ENCODE data around the gene TMEM202. TPM values are rescaled to one million over a fixed set of nuclear protein-coding genes. Genes with fewer than 3 reads are reported as not detected.
"Not testable (repeated sequence)": the region's sequence is repeated elsewhere in the genome, so short reads cannot be mapped to it uniquely, and the experiment has no call there.

Gene TMEM202, protein sequence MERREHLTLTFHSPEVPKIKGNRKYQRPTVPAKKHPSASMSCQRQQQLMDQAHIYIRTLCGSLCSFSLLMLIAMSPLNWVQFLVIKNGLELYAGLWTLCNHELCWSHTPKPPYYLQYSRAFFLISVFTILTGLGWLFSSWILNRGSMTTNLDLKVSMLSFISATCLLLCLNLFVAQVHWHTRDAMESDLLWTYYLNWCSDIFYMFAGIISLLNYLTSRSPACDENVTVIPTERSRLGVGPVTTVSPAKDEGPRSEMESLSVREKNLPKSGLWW
- not detected in 2 replicates for total RNA-seq (2014; rRNA removed; shearing (Covaris generic); ENCODE audit: low replicate concordance)

DNA sequence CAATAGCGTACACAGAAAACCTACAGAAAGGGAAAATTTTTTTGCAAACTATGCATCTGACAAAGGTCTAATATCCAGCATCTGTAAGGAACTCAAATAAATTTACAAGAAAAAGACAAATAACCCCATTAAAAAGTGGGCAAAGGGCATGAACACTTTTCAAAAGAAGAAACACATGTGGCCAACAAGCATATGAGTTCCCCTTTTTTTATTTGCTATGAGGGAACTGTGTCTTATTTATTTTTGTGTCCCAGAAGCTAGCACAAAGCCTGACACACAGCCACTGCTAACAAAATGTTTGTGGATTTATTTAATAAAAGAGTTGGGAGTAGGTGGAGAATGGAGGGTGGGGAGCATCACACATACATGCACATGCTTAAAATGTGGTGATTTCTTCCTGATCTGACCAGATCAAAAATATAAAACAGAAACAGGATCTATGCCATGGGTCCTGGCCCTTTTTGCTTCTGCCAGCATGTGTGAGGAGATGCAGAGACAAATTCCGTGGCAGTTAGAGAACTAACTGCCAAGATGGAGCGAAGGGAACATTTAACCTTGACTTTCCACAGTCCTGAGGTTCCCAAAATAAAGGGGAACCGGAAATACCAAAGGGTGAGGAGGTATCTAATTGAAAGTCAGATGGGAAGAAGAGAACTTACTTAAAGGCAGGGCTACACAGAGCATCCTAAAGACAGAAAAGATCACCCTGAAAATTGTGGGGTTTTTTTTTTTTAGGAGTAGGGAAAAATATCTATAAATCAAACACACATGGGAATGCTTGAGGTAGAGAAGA lies at the start of gene TMEM202:
Gene TMEM202 (plus strand): TSS at position 510 of the 793 bp plus-strand sequence. CDS start 22 bp downstream, at position 532.
- DNase-seq (ENCODE audit: low read depth): no peak
- in situ Hi-C loops (cut with HindIII; ENCODE audit: low pct_unique_long_range_greater_than_20kb, low sequenced_read_pairs): no loop called here

DNA sequence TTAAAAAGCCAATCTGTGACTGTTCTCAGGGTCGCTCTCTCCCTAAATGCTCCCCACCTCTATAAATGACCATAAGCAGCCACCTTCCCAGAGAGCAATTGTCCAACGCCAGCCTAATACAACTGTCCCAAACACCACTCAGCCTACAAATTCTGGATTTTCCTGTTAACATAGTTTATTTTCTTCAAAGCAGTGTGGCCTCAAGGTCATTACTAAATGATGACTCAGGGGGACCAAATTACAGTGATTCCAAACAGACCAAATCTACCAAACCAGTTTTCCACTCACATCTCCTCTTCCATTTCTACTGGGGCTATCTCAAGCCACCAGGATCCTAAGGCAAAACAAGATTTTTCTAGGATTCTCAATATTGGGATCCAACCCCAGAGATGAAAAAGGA lies 44.8 kb upstream of the TMEM202 start:
- in situ Hi-C loops (cut with HindIII; ENCODE audit: low pct_unique_long_range_greater_than_20kb, low sequenced_read_pairs): no loop called here
- DNase-seq (ENCODE audit: low read depth): no peak

DNA sequence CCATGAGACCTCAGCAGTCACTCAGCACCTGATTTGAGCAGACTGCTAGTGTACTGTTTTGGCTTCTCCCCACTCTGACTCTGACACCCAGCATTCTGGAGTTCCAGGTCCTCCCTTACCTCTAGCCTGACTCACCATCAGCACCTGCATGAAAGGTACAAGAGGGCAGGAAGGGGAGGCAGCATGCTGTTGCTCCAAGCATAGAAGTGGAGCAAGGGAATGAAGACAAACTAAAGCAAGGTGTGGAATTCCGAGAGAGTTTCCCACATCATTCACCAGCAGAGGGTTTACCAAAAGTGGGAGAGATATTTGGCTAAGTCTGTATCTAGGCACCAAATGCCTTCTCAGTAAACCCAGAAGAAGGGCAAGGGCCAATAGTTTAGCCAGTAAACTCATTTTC lies 43.6 kb upstream of the TMEM202 start:
- in situ Hi-C loops (cut with HindIII; ENCODE audit: low pct_unique_long_range_greater_than_20kb, low sequenced_read_pairs): no loop called here
- no peak for DNase-seq (ENCODE audit: low read depth)

DNA sequence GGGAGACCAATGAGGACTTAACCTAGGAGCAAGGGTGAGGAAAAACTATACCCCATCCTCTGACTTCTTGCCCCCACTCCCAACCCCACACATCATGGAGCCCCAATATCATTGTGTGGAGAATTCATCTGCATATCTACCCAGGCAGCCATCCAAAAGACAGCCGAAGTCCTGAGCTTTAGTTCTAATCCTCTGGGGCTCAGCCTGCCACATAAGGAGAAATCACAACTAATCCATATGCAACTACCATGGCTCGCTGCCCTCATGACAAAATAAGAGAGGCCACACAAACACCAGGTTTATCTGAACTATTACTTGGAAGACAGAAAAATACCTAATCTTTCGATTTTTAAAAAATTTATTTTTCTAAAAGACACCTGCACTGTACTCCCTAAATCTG lies 40.0 kb upstream of the TMEM202 start:
- DNase-seq (ENCODE audit: low read depth): no peak
- in situ Hi-C loops (cut with HindIII; ENCODE audit: low pct_unique_long_range_greater_than_20kb, low sequenced_read_pairs): no loop called here

DNA sequence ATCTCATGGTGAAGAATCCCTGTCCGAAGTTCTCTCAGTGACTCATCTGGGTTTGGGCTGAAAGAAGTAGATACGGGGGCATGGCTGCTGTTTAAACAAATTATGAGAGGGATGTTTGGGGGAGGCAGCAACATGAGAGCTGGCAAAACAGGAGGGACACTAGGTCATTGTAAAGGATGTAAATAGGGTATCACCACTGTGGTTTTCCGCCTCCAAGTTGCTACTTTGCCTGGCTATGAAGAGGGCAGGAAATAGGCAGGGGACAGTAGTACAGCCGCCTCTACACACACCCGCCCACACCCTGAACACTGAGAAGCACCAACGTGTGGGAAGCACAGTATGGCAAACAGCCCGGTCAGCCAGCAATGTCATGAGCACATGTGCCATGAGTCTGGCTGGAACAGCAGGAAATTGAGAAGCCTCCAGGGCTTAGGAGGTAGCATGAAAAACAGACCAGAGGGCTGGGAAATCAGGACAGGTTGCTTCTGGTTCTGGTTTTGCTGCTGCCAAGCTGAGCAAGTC lies 39.4 kb upstream of the TMEM202 start:
- in situ Hi-C loops (cut with HindIII; ENCODE audit: low pct_unique_long_range_greater_than_20kb, low sequenced_read_pairs): no loop called here
- DNase-seq (ENCODE audit: low read depth): no peak

DNA sequence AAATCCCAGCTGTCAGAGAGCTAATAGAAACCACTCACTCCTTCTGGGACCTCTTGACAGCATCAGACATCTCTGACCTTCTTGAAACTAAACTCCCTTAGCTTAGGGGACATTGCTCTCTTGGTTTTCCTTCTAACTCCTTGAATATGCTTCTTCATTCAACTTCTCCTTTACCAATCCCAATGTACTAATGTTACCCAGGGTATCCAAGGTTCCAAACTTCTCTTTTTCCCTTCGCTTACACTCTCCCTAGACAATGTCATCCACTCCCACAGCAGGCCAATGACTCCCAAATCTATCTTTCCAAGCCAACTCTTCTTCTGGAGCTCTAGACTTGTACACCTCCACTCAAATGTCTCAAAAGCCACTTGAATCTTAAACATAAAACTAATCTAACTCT lies 36.9 kb upstream of the TMEM202 start:
- DNase-seq (ENCODE audit: low read depth): no peak
- in situ Hi-C loops (cut with HindIII; ENCODE audit: low pct_unique_long_range_greater_than_20kb, low sequenced_read_pairs): no loop called here

DNA sequence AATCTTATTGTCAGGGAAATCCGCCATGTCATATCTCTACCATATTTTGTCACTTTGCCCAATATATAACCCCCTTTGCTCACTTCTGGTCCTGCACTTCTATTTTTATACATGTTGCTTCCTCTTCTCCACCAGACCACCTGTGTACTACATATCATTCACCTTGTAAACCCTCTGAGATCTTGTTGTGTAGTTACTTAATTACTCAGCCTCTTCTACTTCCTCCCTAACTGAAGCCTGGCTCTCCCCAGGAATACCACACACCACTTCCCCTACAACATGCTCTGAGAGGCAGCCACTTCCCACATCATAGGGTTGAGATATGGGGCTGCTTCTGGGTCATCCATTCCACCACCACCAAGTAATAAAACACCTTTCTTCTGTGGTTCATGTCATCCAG lies 32.3 kb upstream of the TMEM202 start:
- no peak for DNase-seq (ENCODE audit: low read depth)
- in situ Hi-C loops (cut with HindIII; ENCODE audit: low pct_unique_long_range_greater_than_20kb, low sequenced_read_pairs): no loop called here

DNA sequence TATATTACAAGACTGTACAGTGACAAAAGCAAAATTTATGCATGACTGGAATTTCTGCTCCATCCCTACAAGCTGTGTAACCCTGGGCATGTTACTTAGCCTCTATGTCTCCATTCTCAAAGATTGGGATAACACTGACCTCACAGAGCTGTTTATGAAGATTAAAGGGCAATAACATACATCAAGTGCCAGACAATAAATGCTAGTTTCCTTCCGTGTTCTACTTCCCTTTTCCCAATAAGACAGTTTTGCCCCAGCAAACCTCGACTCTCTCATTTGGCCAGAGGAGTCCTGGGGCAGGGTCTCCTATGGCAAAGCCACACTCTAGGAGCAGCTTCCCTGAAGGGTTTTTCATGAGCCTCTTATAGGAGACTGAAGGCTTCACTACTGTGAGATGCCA lies 29.8 kb upstream of the TMEM202 start:
- DNase-seq (ENCODE audit: low read depth): no peak
- in situ Hi-C loops (cut with HindIII; ENCODE audit: low pct_unique_long_range_greater_than_20kb, low sequenced_read_pairs): no loop called here

DNA sequence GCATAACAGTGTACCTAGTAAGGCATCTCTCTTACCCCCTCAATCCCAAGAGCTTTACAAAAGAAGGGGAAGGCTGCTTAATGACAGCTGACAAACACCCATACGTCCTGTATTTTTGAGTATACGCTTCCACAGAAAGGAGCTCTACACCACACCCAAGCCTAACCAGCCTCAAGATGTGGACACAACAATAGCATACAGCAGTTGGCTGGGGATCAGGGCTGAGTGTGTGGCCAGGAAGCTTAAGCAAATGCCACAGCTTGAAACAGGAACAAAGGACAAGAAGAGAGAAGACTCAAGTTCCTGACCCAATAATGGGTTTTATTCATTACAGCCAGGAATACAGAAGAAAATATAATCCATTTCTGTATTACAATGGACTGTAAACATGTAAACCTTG lies 29.2 kb upstream of the TMEM202 start:
- no peak for DNase-seq (ENCODE audit: low read depth)
- in situ Hi-C loops (cut with HindIII; ENCODE audit: low pct_unique_long_range_greater_than_20kb, low sequenced_read_pairs): no loop called here

DNA sequence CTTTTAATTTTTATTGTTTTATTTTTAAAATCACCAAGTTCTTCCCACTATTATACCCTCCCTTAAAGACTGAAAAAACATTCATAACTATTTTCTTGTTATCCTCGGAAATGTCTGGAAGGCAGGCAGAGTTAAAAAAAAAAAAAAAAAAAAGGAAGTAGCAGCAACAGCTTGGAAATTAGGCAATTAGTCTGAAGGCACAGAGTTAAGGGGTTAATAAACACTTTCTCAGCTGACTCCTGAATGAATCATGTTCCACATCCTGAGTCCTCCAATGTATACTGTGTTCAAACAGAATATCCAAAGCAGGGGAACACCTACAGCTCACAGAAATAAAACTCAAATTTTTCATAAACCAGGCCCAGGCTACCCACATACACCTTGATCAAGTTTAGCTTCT lies 28.1 kb upstream of the TMEM202 start:
- in situ Hi-C loops (cut with HindIII; ENCODE audit: low pct_unique_long_range_greater_than_20kb, low sequenced_read_pairs): no loop called here
- no peak for DNase-seq (ENCODE audit: low read depth)

DNA sequence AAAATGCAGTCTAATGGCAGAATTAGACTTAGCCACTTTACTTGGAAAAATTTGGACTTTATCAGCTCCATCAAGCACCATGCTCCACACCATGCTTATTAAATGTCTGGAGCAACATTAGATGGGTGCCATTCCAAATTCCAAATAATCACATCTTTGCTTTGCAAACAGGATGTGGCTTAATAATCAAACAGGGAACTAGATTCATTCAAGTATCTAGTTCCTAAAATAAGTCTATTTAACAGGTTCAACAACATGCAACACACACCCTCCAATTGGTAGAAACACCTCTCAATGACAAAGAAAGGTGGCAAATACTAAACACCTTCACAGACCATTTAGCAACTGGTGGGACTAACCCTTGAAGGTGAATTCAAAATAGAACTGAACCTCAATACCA lies 25.7 kb upstream of the TMEM202 start:
- DNase-seq (ENCODE audit: low read depth): no peak

DNA sequence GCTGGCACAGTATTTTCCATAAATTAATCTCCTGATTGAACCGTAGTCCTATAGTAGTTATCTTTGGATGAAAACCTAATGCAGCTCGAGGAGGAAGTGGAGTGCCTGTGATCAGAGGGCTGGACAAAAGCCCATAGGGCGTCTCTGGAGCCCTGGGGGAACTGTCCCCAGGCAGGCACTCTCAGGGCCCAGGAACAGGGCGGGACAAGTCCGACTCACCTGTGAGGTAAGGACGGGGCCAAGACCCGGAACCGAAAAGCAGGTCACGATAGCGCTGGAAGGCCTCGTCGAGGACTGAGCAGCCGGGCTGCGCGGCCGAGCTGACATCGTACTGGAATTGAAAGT lies 22.6 kb upstream of the TMEM202 start:
- in situ Hi-C loops (cut with HindIII; ENCODE audit: low pct_unique_long_range_greater_than_20kb, low sequenced_read_pairs): no loop called here
- DNase-seq (ENCODE audit: low read depth): no peak

More for the DNA sequence above, 25.7 kb upstream of the TMEM202 start:
- in situ Hi-C loops (cut with HindIII; ENCODE audit: low pct_unique_long_range_greater_than_20kb, low sequenced_read_pairs): no loop called here

DNA sequence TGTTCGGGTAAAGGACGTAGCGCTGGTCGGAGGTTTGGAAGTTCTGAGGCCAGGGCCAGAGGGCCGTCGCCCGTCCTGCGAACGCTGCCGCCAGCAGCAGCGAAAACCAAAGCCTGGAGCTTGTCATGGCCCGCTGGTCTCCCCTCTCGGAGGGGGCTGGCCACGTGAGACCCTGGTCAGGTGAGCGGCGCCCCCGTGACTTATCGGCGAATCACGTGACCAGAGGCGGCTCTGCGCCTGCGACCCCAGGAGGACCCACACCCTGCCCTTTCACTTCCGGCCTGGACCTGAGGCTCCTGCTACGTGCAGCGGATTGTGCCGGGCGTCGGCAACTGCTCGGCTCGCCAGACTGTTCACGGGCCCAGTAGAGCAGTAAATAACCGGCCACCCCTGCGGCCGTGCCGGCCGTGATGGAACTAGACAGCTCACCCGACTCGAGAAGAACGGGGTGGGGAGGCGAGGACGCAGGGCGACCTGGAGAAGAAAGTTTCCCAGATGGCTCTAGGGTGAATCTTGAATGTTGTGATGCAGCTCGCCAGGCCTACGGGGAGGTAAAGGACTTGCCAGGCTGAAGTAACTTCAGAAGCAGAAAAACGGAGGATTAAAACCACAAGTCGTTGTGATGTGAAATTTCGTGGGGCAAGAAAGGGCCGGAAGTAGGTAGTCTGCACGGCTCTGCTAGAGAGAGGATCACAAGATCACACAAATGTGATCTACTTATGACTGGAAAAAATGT lies 22.1 kb upstream of the TMEM202 start, which contains the start of gene HEXA:
Gene HEXA (minus strand): TSS at position 169 of the 736 bp plus-strand sequence. CDS start 42 bp downstream, at position 127.
- DNase-seq (ENCODE audit: low read depth): peak; percentile 97
- in situ Hi-C loops (cut with HindIII; ENCODE audit: low pct_unique_long_range_greater_than_20kb, low sequenced_read_pairs): no loop called here

DNA sequence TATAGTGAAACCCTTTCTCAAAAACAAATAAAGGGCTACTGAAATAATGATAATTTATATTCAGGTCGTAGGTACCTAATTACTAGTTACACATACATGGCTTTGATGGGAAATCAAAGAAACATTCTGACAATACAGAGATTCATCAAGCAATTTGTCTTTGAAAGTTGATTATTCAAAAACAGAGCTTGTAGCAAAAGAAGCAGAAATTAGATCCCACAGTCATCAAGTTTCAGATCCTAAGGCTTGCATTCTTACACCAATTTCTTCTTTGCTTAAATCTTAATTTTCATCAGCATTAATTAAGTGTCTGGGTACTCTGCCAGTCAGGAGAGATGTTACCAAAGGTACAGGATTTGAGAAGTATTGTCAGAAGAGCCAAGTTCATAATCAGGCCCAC lies 20.8 kb upstream of the TMEM202 start:
- DNase-seq (ENCODE audit: low read depth): no peak
- in situ Hi-C loops (cut with HindIII; ENCODE audit: low pct_unique_long_range_greater_than_20kb, low sequenced_read_pairs): no loop called here

DNA sequence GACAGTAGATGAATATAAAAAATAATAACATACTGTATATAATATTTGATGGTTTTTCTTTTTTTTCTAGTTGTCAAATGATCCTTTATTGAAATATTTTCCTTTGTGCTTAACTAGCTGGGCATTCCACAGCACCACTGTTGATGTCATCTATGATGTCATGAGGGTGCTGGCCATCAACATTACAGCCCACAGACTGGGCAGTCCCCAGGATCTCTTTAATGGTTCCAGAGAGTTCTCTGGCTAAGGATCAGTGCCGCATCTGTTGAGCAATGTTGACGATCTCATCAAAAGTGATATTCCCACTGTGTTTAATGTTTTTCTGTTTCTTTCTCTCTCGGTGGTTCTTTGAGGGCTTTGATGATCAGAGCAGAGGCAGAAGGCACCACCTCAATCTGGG lies 19.0 kb upstream of the TMEM202 start:
- DNase-seq (ENCODE audit: low read depth); in situ Hi-C loops (cut with HindIII; ENCODE audit: low pct_unique_long_range_greater_than_20kb, low sequenced_read_pairs): not testable (repeated sequence)

DNA sequence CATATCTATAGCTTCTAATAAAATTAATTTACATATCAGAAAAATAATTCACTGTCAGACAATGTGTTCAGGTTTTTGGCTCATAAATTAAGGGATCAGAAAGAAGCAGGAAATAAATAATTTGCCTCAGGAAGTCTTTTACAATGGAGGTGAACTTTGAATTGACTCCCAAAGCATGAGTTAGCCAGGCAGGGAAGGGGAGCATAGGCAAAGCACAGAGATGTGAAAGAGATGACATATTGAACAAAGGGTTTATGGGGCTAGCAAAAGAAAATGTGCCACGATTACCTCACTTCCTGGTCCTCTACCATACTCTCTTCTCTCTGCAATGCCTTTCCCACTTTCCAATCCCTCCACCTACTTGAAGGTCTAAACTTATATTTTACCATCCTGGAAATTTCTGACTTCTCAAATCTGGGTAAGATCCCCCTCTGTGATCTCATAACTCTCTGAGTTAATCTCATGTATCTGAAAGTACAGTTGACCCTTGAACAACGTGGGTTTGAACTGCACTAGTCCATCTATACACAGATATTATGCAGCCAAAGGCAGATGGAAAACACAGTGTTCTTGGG lies 18.2 kb upstream of the TMEM202 start:
- in situ Hi-C loops (cut with HindIII; ENCODE audit: low pct_unique_long_range_greater_than_20kb, low sequenced_read_pairs): no loop called here

DNA sequence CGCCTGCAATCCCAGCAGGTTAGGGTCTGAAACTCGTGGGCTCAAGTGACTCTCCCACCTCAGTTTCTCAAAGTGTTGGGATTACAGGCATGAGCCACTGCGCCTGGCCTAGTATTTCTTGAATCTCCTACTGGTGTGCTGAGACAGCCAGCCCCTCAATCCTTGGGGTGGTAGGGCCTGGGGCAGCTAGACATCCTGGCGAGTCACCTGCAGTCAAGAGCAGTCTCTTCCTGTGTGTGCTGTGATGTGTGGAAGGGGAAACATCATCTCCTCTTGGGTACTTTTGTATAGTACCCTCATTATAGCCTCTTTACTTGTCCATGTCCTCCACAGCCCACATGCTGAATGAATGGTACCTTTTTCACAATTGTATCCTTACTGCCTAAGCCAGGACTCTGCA lies 17.4 kb upstream of the TMEM202 start:
- in situ Hi-C loops (cut with HindIII; ENCODE audit: low pct_unique_long_range_greater_than_20kb, low sequenced_read_pairs): no loop called here
- DNase-seq (ENCODE audit: low read depth): no peak

More for the DNA sequence above, 18.2 kb upstream of the TMEM202 start:
- DNase-seq (ENCODE audit: low read depth): no peak

DNA sequence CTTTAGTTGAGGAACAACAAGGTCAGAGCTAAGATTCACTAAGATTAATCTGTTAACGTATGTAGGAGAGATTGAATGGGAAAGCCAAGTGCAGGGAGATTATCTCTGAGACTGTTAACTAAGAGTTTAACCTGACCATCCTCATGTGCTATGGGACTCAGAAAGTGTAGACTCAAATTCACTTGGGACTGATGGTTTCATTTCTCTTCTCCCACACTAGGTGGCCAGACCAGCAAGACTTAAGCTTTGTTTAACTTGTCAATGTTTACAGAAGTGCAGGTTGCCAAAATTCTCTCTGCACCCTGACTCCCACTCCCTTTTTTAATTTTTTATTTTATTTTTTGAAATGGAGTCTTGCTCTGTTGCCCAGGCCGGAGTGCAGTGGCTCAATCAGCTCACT lies 16.0 kb upstream of the TMEM202 start:
- DNase-seq (ENCODE audit: low read depth): no peak
- in situ Hi-C loops (cut with HindIII; ENCODE audit: low pct_unique_long_range_greater_than_20kb, low sequenced_read_pairs): no loop called here

Data from Caki2 (cell line).